NAMALWA (cell line): ENCODE data around the gene NKAIN1.
A peak's percentile ranks its signal among the peaks of the same experiment; 100 is the strongest.
"Not testable (repeated sequence)": the region's sequence is repeated elsewhere in the genome, so short reads cannot be mapped to it uniquely, and the experiment has no call there.

Source experiments
- DNase-seq: peaks from one replicate; pipeline ENCODE4 v3.0.0-alpha.2; 2015; ENCODE audit warnings: low spot score

Gene NKAIN1

DNA sequence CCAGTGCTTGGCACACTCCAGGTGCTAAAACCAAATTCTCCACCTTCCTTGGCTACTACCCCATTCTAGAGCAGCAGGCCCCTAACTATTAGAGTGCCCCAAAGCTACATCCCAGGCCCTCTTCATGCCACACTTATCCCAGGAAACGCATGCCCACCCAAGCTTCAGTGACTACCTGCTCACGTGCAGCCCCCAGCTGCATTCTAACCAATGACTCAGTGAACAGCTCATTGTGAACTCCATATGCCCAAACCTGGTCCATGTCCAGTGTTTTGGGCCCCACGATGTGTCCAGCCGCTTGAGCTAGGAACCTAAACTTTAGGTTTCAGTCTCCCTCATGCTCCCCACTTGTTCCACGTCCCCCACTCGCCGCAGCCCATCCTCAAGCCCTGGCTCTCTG, 41.5 kb downstream of the NKAIN1 start:
- DNase-seq = no peak

DNA sequence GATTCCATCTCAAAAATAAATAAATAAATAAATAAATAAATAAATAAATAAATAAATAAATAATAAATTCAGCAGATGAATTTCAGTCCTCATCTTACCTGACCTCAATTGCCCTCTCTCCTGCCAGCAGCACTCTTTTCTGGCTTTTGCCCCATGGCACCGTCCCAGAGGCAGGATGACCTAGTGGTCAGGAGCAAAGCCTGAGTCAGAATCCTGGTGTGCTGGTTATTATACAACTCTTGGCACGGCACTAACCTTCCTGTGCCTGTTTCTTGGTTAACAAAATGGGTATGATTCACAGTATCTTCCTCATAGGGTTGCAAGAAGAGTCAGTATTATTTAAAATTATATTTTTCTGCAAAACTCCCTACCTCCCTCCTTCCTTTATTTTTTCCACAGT, 43.0 kb downstream of the NKAIN1 start:
- no peak for DNase-seq

DNA sequence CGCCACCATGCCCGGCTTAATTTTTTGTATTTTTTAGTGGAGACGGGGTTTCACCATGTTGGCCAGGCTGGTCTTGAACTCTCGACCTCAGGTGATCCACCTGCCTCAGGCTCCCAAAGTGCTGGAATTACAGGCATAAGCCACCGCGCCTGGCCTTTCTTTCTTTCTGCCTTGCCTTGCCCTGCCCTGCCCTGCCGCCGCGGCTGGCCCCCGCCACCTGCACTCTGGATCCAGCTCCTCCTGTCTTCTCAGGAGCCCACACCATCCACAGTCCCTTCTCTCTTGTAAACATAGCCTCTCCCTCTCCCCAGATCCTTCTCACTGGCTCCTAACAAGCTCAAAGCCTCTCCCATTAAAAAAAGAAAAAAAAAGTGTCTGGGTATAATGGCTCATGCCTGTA, 44.4 kb downstream of the NKAIN1 start:
- DNase-seq = not testable (repeated sequence)

DNA sequence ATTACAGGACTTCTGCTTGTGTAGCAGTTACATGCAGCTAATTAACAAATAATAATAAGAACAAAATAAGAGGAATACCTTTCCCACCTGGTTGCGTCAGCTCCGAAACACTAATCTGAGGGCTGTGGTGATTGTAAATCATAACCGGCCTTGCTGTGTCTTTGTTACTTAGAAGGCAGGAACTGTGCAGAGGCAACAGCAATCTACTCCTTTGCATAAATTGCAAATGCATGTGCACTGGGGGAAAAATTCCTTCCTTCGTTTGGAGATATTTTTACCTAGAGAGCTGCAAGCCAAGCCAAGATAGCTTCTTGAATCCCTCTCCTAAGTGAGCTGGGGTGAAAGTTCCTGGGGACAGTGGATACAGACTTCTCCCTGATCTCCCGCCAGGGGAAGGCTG, 46.0 kb downstream of the NKAIN1 start:
- no peak for DNase-seq

DNA sequence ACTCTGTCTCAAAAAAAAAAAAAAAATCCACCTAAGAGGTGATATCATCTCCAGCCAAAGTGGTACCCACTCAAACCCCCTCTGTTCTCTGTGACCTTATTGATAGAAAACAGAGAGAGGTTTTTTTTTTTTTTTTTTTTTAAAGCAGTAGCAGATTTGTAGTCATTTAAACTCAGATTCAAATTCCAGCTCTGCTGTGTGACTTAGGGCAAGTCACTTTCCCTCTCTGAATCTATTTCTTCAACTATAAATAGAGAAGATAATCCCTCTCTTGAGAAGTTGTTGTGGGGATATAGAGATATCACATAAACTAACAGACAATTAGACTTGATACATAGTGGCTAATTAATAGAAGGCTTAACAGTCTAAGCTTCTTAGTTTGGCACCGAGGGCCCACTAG, 48.4 kb downstream of the NKAIN1 start:
- no peak for DNase-seq

DNA sequence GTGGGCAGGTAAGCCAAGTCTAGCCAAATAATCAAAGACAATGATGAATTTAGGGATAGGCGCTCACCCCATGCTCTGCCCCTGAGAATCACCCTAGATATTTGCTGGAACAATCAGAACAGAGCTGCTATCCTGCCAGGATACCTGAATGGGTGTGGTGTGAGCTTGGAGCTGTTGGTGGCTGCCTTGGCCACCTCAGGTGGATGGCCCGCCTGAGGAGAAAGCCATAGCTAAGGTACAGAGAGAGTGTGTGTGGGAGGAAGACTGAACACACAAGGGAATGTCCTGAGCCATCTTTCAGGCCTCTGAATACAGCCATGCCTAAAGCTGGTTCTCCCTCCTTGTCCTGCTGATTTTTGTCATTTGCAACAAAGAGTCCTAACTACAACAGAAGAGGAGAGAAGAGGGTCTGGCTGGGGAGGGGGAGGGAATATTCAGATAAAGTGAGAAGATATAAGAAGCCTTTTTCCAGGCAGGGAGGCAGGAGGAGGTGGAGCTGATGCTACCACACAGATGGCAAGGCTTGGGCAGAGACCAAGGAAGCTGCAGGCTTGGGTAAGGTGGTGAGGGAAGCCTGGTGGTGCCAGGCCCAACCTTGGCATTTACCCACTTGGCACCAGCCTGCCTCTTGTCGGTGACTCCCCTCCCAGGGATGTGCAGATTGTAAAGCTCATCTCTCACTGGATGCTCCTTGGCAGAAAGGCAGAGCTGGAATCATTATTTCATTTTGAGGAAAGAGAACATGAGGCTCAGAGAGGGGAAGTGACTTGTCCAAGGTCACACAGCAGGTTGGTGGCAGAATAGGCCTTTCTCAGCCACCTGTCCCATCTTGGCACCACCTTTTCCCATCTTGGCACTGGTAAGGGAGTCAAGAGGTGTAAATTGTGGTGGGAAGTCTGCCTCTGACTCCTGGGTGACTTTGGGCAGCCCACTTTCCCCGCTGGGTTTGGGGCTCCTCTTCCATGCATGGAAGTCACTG, 49.7 kb downstream of the NKAIN1 start:
- DNase-seq = no peak

DNA sequence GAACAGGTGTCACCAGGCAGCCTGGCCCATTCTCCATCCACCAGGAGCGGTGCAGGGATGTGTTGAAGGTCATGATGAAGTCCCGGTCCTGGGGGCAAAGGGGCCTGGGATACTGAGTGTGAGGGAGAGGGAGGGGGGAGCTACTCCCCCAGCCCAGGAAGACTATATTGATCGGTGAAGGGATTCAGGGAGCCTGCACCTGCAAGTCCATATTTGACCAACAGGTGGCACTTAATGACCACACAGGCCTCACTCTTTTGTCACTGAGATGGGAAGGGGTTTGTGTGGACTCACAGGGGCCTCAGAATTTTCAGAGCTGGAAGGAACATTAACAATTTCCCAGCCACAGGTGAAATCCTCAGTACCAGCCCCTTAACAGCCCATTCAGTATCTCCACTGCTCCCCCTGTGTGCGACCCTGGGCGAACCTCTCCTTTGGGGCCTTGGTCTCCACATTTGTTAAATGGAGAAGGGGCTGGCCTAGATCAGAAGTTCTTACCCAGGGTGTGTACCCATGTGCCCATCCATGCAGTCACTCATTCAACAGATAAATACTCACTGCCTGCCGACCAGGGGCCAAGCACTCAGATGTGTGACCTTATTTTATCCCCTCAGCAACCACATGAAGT, 55.6 kb downstream of the NKAIN1 start:
- DNase-seq = peak; percentile 74

DNA sequence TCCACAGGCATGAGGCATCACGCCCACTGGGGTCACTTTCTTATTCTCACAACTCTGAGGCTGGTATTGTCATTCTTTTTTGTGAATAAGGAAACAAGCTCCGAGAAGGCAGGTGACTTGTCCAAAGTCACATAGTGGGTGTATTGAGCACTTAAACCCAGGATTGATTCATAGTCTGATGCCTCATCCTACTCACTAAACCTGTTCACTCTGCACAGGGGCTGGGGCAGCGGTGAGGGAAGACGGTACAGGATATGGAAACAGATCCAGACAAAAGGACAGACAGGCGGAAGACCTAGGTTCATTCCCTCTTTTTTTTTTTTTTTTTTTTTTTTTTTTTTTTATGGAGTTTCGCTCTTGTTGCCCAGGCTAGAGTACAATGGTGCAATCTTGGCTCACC, 56.6 kb downstream of the NKAIN1 start:
- peak; percentile 14 for DNase-seq

DNA sequence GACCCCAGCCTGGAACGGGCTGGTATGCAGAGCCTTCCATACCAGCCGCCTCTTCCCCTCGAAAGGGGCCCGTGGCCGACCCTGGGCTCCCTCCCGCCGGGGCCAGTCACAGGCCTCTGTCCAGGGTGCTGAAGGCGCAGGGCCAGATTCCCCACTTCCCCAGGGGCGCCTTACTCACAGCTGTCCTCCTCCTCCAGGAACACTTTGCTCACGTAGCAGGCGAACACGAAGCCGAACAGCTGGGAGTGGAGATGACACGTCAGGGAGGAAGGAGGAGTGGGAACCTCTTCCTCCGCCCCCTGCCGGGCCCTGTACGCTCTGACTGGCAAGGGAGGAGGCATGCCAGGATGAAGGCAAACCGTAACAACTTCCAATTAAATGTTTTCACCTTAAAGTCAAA, 57.3 kb downstream of the NKAIN1 start:
- peak; percentile 59 for DNase-seq

DNA sequence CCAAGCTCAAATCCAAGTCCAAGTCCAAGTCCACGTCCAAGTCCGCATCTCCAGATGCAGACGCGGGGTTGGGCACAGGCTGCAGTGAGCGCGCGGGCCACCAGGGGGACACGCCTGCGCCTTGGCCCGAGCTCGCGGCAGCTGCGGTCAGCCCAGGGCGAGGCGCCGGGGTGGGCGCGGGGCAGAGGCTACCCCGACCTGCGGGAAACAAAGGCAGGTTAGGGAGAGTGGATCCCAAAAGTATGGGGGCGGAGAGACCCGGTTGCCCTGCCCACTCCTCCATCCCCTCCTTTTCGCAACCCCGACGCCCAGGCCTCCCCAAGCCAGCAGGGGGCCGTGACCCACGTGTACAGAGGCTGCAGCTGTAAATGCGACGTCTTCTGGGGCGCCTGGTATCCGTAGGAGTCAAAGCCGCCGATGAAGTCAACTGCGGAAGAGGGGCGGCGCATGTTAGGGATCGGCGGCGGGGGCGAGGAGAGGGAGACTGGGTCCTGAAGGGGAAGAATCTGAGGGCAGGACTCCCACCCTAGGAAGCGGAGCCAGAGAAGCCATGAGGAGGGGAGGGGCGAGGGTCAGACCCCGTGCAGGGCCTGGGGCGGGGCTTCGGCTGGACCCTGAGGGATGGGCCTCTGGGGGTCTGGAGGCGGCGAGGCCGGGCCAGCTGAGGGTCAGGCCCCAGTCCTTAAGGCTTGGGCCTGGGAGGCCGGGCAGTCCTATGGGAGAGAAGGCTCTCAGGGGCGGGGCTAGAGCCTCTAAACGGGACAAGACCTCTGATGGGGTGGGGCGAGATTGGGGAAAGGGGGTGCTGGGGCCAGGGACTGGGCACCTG, 58.0 kb downstream of the NKAIN1 start:
- peak; percentile 78 for DNase-seq

DNA sequence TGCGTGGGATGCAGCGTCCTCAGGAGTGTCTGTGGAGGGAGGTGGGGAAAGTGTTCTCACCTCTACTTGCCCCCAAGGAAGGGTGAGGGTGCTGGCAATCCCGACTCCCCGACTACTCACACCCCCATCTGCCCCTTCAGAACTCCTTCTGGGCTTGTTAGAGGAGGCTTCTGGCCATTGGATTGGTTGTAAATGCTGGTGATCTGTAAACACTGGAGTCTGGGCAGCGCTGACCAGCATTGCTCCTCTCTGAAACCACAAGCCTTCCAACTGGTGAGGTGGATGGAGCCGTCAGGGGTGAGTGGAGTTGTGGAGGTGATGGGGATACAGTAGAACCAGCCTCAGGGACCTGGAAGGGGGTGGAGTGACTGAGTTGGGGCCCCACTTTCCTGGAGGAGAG, 59.3 kb downstream of the NKAIN1 start:
- no peak for DNase-seq

DNA sequence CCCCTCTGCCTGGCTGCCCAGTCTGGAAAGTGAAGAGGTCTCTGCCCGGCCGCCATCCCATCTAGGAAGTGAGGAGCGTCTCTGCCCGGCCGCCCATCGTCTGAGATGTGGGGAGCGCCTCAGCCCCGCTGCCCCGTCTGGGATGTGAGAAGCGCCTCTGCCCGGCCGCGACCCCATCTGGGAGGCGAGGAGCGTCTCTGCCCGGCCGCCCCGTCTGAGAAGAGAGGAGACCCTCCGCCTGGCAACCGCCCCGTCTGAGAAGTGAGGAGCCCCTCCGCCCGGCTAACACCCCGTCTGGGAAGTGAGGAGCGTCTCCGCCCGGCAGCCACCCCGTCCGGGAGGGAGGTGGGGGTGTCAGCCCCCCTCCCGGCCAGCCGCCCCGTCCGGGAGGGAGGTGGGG, 63.4 kb downstream of the NKAIN1 start:
- not testable (repeated sequence) for DNase-seq

DNA sequence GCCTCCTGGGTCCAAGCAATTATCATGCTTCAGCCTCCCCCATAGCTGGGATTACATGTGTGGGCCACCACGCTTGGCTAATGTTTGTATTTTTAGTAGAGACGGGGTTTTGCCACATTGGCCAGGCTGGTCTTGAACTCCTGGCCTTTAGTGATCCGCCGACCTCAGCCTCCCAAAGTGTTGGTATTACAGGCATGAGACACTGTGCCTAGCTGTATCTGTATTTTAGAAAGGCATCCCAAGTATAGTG, 69.3 kb downstream of the NKAIN1 start:
- no peak for DNase-seq

DNA sequence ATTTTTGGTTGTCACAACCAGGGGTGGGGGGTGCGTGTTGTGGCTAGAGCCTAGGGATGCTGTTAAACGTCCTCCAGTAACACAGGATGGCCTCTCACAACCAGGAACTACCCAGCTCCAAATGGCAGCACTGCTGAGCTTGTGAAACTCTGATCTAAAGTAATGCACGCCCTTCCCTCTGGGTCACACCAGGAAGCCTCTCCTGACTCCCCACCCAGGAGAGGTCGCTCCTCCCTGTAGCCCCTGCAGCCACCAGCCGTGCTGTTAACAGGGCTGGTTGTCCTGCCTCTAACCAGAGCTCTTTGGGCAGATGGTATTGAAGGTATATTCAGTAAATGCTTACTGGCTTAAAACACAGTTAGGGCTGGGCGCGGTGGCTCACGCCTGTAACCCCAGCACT, 73.2 kb downstream of the NKAIN1 start:
- DNase-seq = no peak

DNA sequence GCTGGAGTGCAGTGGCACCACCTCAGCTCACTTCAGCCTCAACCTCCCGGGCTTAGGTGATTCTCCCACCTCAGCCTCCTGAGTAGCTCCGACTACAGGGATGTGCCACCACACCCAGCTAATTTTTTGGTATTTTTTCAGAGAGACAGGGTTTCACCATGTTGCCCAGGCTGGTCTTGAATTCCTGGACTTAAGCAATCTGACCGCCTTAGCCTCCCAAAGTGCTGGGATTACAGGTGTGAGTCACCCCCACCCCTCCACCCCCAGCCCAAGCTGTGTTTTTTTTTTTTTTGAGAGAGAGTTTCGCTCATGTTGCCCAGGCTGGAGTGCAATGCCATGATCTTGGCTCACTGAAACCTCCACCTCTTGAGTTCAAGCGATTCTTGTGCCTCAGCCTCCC, 75.4 kb downstream of the NKAIN1 start:
- no peak for DNase-seq

DNA sequence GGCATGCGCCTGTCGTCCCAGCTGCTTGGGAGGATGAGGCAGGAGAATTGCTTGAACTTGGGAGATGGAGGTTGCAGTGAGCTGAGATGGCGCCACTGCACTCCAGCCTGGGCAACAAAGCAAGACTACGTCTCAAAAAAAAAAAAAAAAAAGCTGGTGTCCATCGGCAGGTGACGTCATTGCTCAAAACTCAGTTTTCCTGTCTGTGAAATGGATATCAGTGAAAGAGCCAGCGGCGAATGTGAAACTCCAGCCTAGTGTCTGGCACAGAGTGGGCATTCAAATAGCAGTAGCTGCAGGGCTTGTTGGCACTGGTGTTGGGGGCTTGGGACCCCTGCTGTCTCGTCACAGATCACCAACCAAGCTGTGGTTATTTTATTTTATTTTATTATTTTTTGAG, 75.8 kb downstream of the NKAIN1 start:
- no peak for DNase-seq

DNA sequence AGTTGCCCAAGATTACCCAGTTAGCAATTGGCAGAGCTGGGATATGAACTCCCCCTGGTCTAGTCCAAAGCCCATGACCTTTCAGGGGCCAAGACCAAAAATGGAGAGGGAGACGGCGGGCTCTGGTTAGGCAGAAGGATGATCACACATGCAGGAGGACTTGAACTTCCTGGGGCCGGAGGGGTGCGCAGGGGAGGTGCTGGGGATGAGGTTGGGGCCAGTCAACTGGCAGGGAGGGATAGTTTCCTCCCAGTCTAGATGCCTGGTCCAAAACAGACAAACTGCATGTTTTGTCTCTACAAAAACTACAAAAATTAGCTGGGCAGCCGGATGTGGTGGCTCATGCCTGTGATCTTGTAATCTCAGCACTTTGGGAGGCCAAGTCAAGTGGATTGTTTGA, 78.1 kb downstream of the NKAIN1 start:
- no peak for DNase-seq

DNA sequence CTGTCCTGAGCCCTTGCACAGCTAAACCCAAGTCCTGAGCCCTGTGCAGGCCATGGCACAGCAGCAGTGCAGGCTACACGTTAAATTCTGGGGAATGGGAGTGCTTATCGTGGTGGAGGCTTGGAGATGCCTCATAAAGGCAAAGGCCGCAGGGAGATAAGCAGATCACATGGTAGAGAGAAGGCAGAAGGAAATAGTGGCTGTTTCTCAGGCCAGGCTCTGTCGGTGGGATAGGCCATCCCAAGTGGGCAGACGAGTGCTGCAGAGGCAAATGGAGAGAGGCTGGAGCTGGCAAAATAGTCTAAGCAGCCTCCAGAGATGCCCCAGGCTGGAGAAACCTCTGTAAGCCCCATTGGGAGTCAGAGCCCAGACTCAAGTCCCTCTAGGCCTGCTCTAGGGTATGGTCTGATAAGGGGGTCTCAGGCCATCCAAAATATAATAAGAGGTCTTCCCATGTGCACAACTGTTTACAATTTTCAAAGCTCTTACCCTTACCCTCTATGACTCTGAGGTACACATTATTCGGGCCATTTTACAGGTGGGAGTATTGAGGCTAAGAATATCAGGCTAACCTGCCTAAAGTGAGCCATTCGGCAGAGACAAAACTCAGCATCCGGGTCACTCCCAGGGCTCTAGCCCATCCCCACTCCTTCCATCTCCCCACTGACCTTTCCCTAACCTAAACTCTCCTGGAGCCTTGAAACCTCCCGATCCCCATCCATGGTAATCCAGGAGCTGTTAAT, 79.6 kb downstream of the NKAIN1 start:
- DNase-seq = no peak

DNA sequence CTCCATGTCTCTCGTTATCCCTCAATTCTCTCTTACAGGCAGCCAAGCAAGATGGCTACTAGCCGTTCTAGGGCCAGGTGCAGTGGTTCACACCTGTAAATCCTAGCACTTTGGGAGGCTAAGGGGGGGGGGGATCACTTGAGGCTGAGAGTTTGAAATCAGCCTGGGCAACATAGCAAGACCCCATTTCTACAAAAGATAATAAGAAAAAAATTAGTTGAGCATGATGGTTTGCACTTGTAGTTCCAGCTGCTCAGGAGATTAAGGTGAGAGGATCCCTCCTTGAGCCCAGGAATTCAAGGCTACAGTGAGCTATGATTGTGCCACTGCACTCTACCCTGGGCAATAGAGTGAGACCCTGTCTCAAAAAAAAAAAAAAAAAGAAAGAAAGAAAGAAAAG, 80.4 kb downstream of the NKAIN1 start:
- no peak for DNase-seq

DNA sequence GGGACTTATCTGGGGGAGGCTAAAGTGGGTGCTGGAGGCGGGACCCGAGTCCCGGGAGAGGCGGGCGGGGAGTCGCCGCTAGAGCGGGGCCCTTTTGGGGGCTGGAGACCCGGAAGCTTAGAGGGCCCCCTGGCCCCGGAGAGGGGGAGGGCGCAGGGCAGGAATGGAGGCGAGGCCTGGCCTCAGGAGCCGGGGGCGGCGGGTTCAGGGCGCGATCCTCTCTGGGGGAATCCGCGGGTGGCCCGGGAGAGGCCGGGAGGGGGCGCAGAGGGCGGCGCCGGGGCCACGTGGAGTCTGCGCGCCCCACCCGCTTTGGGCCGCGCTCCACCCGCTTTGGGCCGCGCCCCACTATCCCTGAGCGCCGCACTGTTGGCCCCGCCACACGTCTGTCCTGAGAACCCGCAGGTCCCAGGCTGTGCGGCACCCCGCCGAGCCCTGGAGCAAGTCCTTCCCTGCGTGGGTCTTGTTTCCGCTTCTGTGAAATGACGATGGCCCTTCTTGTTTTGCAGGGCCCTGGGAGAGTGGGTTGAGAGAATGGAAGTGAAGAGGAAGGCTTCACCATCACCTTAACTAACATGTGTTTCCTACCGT, 84.4 kb downstream of the NKAIN1 start:
- peak; percentile 79 for DNase-seq

DNA sequence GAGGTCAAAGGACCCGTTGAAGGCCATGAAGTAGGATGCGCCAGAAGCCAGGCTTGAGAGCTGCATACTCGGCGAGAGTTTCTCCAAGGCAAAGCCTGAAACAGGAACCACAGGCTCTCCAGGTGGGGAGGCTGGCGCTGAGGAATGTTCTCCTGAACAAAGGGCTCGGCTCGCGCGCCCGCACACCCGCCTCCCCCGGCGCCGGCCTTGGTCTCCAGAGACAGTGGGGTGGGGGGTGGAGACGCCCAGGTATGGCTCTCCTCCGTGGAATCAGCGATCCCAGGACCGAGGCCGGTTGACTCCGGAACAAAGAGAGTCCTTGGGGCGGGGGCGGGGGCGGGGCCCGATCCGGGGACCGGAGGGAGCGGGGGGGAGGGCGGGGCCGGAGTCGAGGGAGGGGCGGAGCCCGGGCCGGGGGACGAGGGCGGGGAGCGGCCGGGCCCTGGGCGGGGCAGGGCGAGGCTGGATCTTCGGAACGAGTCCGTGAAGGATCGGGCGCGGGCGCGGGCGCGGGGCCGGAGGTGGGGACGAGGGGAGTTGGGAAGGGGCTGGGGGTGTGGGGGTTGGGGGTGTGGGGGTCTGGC, 85.0 kb downstream of the NKAIN1 start:
- DNase-seq = peak; percentile 72
